HEK293 (cell line): ENCODE data around the gene NOP9.

Experiments
- CTCF ChIA-PET: fragments of 350-600 bp; formaldehyde crosslinking; extraction: SDS; loops from one replicate; lab custom pipeline; 2021; ENCODE audit warnings: antibody characterized with exemption; lab: Yijun Ruan, JAX
- POLR2A ChIA-PET: fragments of 300-600 bp; formaldehyde crosslinking; extraction: SDS; loops from one replicate; lab custom pipeline; 2020; ENCODE audit warnings: antibody characterized with exemption, inconsistent platforms; lab: Yijun Ruan, JAX
- H3K27ac ChIP-seq: fragments of 200-500 bp; sonication (Bioruptor generic); 2 replicates; pipeline ENCODE4 v1.5.1; 2014; ENCODE audit warnings: low read depth, low read length, control low read depth, inconsistent platforms; ENCODE audit errors: extremely low read depth
- H3K36me3 ChIP-seq, 2 experiments: fragments of 200-500 bp in 1 of 2; sonication (Bioruptor generic) in 1 of 2; 1 replicate in 1 of 2; 2 replicates in 1 of 2; pipeline ENCODE4 v1.5.1; 2014 to 2017; ENCODE audit warnings: inconsistent platforms in 2 of 2, low read length in 2 of 2; ENCODE audit not compliant: control insufficient read depth in 2 of 2, insufficient read depth in 1 of 2
- H3K4me1 ChIP-seq: fragments of 200-500 bp; sonication (Bioruptor generic); 2 replicates; pipeline ENCODE4 v1.5.1; 2014; ENCODE audit warnings: mild to moderate bottlenecking, low read length, inconsistent platforms; ENCODE audit not compliant: control insufficient read depth, insufficient read depth
- H3K4me3 ChIP-seq: 2 replicates; pipeline ENCODE4 v1.5.1; 2011; ENCODE audit warnings: low read depth, mild to moderate bottlenecking, control low read depth, low read length, moderate library complexity
- H3K9me3 ChIP-seq: fragments of 200-500 bp; sonication (Bioruptor generic); 2 replicates; pipeline ENCODE4 v1.5.1; 2014; ENCODE audit warnings: low read depth, low read length, inconsistent platforms; ENCODE audit not compliant: control insufficient read depth, insufficient read depth
- BCL11A ChIP-seq: fragments of 450-650 bp; formaldehyde crosslinking; IDR thresholded peaks from 2 replicates; pipeline ENCODE4 v1.5.1; 2016; ENCODE audit warnings: low read depth, missing biosample characterization, missing genetic modification characterization
- KLF10 ChIP-seq: fragments of 450-650 bp; IDR thresholded peaks from 2 replicates; pipeline ENCODE4 v1.5.1; 2018; ENCODE audit warnings: missing biosample characterization, mild to moderate bottlenecking, missing genetic modification characterization
- RBAK ChIP-seq: fragments of 450-650 bp; formaldehyde crosslinking; IDR thresholded peaks from 2 replicates; pipeline ENCODE4 v1.5.1; 2016; ENCODE audit warnings: missing biosample characterization, missing genetic modification characterization
- ZBTB8A ChIP-seq: fragments of 450-650 bp; formaldehyde crosslinking; IDR thresholded peaks from 2 replicates; pipeline ENCODE4 v1.5.1; 2016; ENCODE audit warnings: missing biosample characterization, missing genetic modification characterization
- ZFP3 ChIP-seq: fragments of 450-650 bp; formaldehyde crosslinking; IDR thresholded peaks from 2 replicates; pipeline ENCODE4 v1.5.1; 2016; ENCODE audit warnings: low read depth, missing biosample characterization, missing genetic modification characterization
- ZIC2 ChIP-seq: fragments of 450-650 bp; formaldehyde crosslinking; IDR thresholded peaks from 2 replicates; pipeline ENCODE4 v1.5.1; 2016; ENCODE audit warnings: missing biosample characterization, missing genetic modification characterization
- ZNF114 ChIP-seq: fragments of 450-650 bp; formaldehyde crosslinking; IDR thresholded peaks from 2 replicates; pipeline ENCODE4 v1.5.0; 2017; ENCODE audit warnings: missing biosample characterization, missing genetic modification characterization
- ZNF140 ChIP-seq: fragments of 450-650 bp; formaldehyde crosslinking; IDR thresholded peaks from 2 replicates; pipeline ENCODE4 v1.5.1; 2016; ENCODE audit warnings: missing biosample characterization, missing genetic modification characterization
- ZNF174 ChIP-seq: fragments of 450-650 bp; formaldehyde crosslinking; IDR thresholded peaks from 2 replicates; pipeline ENCODE4 v1.5.0; 2017; ENCODE audit warnings: missing biosample characterization, mild to moderate bottlenecking, missing genetic modification characterization
- ZNF292 ChIP-seq: fragments of 450-650 bp; formaldehyde crosslinking; IDR thresholded peaks from 2 replicates; pipeline ENCODE4 v1.5.1; 2016; ENCODE audit warnings: low read depth, missing biosample characterization, missing genetic modification characterization, borderline replicate concordance
- ZNF324 ChIP-seq: fragments of 450-650 bp; formaldehyde crosslinking; IDR thresholded peaks from 2 replicates; pipeline ENCODE4 v1.5.1; 2016; ENCODE audit warnings: missing biosample characterization, missing genetic modification characterization
- ZNF398 ChIP-seq: fragments of 450-650 bp; formaldehyde crosslinking; IDR thresholded peaks from 2 replicates; pipeline ENCODE4 v1.5.1; 2017; ENCODE audit warnings: missing biosample characterization, missing genetic modification characterization
- ZNF580 ChIP-seq: fragments of 450-650 bp; formaldehyde crosslinking; IDR thresholded peaks from 2 replicates; pipeline ENCODE4 v1.5.1; 2016; ENCODE audit warnings: missing biosample characterization, missing genetic modification characterization
- ZNF670 ChIP-seq: fragments of 450-650 bp; formaldehyde crosslinking; IDR thresholded peaks from 2 replicates; pipeline ENCODE4 v1.5.1; 2016; ENCODE audit warnings: missing biosample characterization, missing genetic modification characterization, low read depth
- ZNF701 ChIP-seq: fragments of 450-650 bp; formaldehyde crosslinking; IDR thresholded peaks from 2 replicates; pipeline ENCODE4 v1.5.1; 2016; ENCODE audit warnings: missing biosample characterization, missing genetic modification characterization
- ZNF777 ChIP-seq: fragments of 450-650 bp; formaldehyde crosslinking; IDR thresholded peaks from 2 replicates; pipeline ENCODE4 v1.5.1; 2017; ENCODE audit warnings: missing biosample characterization, missing genetic modification characterization, borderline replicate concordance
- ZNF843 ChIP-seq: fragments of 450-650 bp; formaldehyde crosslinking; IDR thresholded peaks from 2 replicates; pipeline ENCODE4 v1.5.1; 2016; ENCODE audit warnings: missing biosample characterization, missing genetic modification characterization
- ZSCAN16 ChIP-seq: fragments of 450-650 bp; formaldehyde crosslinking; IDR thresholded peaks from 2 replicates; pipeline ENCODE4 v1.5.1; 2016; ENCODE audit warnings: missing biosample characterization, missing genetic modification characterization
- ZSCAN30 ChIP-seq: fragments of 450-650 bp; IDR thresholded peaks from 2 replicates; pipeline ENCODE4 v1.5.1; 2018; ENCODE audit warnings: missing biosample characterization, mild to moderate bottlenecking, missing genetic modification characterization, moderate library complexity
- TF ChIP-seq, protein P1 (sequence below): fragments of 450-650 bp; formaldehyde crosslinking; IDR thresholded peaks from 2 replicates; pipeline ENCODE4 v1.5.1; 2016; ENCODE audit warnings: missing biosample characterization, missing genetic modification characterization
- TF ChIP-seq, protein P2 (sequence below): fragments of 450-650 bp; formaldehyde crosslinking; IDR thresholded peaks from 2 replicates; pipeline ENCODE4 v1.5.1; 2016; ENCODE audit warnings: missing biosample characterization, missing genetic modification characterization

Gene NOP9

DNA sequence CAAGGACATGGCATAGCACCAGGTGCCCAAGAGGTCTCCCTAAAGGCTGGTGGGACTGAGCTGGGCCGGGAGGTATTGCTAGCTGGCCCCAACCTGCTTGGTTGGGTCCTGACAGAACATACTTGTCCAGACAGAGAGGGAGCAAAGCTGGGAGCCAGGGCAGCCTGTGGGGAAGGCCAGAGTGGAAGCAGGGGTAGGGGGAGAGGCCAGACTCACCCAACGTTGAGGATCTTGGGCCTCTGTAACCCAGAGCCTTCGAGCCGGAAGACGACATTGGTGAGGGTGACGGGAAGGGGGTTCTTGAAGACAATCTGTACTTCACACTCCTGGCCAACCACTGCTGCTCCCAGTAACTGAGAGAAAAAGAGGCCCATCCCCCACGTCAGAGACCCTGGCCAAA lies 45.7 kb upstream of the NOP9 start (continued):
- TF ChIP-seq ZNF670 (tag by site-specific recombination) (no peak), ZNF292 (tag by site-specific recombination) (no peak)

DNA sequence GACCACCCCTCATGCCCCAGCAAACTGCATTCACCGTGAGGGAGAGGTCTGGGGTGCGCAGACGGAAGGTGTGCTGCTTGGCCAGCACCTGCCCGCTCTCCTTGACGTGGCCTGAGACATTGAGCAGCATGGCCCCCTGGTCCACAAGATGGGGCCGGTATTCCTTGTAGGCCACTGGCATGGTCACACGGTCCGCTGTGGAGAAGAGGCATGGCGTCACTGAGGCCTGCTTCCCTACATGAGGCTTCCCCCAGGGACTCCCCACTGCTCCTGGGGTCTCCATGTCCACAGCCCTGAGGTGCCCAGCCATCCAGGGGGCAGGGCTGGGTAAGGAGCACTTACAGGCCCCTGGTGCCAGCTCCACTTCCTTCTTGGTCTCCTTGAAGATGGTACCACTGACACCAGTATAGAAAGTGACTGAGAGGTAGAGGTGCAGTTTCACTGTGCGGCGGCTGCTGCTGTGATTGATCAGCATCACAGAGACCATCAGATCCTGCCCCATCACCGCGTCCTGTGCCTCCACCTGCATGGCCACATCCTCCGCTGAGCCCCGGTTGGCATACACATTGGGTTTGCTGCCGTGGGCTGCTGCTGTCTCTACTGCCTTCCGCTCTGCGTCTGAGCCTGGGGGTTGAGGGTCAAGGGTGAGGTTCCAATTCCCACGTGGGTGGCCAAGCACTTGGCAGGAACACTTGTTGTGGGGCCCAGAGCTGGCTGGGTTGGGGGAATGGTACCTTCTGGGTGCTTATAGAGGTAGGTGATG lies 44.8 kb upstream of the NOP9 start:
- TF ChIP-seq ZIC2 (tag by site-specific recombination) (no peak), ZNF843 (tag by site-specific recombination) (no peak), ZNF701 (tag by site-specific recombination) (no peak), ZNF114 (tag by site-specific recombination) (no peak), ZSCAN30 (no peak), ZNF580 (tag by site-specific recombination) (no peak), ZSCAN16 (tag by site-specific recombination) (no peak), BCL11A (tag by site-specific recombination) (no peak), ZFP3 (tag by site-specific recombination) (no peak), ZNF140 (no peak), ZBTB8A (tag by site-specific recombination) (no peak), ZNF777 (tag by site-specific recombination) (no peak), KLF10 (no peak), RBAK (tag by site-specific recombination) (no peak), ZNF174 (tag by site-specific recombination) (no peak), ZNF398 (no peak), ZNF324 (no peak)
- TF ChIP-seq, protein P1, sequence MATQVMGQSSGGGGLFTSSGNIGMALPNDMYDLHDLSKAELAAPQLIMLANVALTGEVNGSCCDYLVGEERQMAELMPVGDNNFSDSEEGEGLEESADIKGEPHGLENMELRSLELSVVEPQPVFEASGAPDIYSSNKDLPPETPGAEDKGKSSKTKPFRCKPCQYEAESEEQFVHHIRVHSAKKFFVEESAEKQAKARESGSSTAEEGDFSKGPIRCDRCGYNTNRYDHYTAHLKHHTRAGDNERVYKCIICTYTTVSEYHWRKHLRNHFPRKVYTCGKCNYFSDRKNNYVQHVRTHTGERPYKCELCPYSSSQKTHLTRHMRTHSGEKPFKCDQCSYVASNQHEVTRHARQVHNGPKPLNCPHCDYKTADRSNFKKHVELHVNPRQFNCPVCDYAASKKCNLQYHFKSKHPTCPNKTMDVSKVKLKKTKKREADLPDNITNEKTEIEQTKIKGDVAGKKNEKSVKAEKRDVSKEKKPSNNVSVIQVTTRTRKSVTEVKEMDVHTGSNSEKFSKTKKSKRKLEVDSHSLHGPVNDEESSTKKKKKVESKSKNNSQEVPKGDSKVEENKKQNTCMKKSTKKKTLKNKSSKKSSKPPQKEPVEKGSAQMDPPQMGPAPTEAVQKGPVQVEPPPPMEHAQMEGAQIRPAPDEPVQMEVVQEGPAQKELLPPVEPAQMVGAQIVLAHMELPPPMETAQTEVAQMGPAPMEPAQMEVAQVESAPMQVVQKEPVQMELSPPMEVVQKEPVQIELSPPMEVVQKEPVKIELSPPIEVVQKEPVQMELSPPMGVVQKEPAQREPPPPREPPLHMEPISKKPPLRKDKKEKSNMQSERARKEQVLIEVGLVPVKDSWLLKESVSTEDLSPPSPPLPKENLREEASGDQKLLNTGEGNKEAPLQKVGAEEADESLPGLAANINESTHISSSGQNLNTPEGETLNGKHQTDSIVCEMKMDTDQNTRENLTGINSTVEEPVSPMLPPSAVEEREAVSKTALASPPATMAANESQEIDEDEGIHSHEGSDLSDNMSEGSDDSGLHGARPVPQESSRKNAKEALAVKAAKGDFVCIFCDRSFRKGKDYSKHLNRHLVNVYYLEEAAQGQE (tag by site-specific recombination), result no peak
- TF ChIP-seq, protein P2, sequence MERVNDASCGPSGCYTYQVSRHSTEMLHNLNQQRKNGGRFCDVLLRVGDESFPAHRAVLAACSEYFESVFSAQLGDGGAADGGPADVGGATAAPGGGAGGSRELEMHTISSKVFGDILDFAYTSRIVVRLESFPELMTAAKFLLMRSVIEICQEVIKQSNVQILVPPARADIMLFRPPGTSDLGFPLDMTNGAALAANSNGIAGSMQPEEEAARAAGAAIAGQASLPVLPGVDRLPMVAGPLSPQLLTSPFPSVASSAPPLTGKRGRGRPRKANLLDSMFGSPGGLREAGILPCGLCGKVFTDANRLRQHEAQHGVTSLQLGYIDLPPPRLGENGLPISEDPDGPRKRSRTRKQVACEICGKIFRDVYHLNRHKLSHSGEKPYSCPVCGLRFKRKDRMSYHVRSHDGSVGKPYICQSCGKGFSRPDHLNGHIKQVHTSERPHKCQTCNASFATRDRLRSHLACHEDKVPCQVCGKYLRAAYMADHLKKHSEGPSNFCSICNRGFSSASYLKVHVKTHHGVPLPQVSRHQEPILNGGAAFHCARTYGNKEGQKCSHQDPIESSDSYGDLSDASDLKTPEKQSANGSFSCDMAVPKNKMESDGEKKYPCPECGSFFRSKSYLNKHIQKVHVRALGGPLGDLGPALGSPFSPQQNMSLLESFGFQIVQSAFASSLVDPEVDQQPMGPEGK (tag by site-specific recombination), result no peak
- TF ChIP-seq, all 188 proteins: peak for 0
- CTCF ChIA-PET, result interaction anchor here (0.6 to 4.6 kb wide), 5 partner anchors 12 to 177 kb away, joined by 3 to 22 read pairs (median 3); partner anchors contain the start of gene TINF2
- Histone ChIP-seq H3K36me3 (peaks cover 0 to 15% of the 10 kb centered on the region in 2 experiments; a peak in 2 of 3 replicates), H3K9me3 (no peaks in the 10 kb centered on the region), H3K27ac (no peak overlapping the region), H3K4me1 (no peaks in the 10 kb centered on the region), H3K4me3 (no peak overlapping the region)
- POLR2A ChIA-PET, result interaction anchor here (0.8 kb wide), 1 partner anchor 16 kb away, joined by 3 read pairs; the partner anchor contains the start of gene RABGGTA
